COR-L47 (cell line): ENCODE results near the gene SLIT3.
A peak's percentile ranks its signal among the peaks of the same experiment; 100 is the strongest.

Experiments used
- DNase-seq: peaks from one replicate; lab custom pipeline; 2025; lab: John Stamatoyannopoulos, UW

The SLIT3 gene

DNA sequence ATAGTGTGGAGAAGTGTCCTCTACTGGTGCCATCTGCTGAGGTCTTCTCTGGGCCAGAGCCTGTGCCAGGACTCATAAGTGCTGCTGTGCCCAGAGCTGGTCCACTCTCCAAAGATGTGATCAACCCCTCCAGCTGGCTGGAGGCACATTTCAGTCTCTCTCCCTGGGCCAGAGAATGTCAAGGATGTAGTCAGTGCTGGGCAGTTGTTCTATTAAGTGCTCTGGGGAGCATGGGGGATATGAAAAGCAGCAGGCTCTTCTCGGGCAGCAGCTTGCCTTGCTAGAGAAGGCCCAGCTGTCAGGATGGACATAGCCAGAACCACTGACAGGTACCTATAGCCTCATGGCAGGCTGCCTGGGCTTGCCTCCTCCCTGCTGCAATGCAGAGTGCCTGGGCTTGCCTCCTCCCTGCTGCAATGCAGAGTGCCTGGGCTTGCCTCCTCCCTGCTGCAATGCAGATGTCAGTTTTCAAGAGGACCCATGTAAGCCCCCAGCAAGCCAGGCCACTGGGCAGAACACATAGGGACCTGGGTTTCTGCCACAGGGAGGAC lies 564.6 kb downstream of the SLIT3 start:
- DNase-seq: no peak

DNA sequence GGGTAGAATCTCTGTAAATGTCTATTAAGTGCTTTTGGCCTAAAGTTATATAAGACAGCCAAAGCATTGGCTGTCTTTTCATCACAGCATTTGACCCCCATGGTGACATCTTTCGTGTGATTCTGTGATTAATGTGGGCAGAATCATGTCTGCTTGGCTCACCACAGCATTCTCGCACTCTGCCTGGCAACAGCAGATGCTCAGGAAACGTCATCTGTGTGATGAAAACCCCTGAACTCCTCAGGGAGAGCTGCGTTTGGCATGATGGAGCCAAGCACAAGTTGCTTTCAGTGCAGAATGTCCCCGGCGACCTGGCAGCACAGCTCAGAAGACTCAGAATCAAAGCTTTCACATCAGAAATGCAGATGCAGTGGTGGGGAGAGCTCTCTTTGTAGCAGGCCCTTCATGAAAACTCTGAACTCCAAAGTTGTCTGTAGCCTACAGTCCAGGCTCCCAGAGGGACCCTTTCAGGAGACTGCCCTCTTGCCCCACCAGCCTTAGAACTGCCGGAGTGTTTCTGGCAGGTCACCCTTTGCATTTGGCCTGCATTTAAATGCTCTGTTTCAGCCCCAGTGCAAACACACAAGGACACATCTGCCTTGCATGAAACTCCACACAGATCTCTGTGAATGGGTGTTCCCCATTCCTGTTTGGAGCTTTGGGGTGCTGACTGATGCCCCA lies 566.2 kb downstream of the SLIT3 start:
- no peak for DNase-seq

DNA sequence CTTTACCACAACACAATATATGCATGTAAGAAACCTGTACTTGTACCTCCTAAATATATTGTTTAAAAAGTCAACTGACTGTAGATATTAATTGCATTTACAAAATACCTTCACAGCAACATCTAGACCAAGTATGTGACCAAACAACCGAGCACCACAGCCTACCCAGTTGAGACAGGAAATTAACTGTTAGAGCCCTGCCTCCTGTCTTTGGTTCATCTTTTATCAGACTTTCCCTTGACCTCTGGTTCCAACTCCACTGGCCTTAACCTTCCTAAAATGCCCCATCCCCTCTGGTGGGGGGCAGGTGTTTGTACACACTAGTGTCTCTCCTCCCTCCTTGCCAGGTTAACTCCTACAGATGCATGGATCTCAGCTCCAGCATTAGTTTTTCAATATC lies 566.8 kb downstream of the SLIT3 start:
- DNase-seq: no peak

GRCh38 chr5:168728546-168729211 lies 572.3 kb downstream of the SLIT3 start:
- no peak for DNase-seq

- DNase-seq: no peak
These were observed 573.4 kb downstream of the SLIT3 start for GRCh38 chr5:168727547-168727946.

DNA sequence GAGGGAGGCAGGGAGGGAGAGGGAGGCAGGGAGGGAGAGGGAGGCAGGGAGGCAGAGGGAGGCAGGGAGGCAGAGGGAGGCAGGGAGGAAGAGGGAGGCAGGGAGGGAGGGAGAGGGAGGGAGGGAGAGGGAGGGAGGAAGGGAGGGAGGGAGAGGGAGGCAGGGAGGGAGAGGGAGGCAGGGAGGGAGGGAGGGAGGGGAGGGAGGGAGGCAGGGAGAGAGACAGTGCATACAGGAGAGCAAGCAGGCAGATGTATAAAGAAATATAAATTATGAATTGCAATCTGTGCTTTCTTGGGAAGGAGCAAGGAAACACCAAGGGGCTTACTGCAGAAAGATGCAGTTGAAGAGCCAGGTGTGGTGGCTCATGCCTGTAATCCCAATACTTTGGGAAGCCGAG lies 574.6 kb downstream of the SLIT3 start:
- no peak for DNase-seq

DNA sequence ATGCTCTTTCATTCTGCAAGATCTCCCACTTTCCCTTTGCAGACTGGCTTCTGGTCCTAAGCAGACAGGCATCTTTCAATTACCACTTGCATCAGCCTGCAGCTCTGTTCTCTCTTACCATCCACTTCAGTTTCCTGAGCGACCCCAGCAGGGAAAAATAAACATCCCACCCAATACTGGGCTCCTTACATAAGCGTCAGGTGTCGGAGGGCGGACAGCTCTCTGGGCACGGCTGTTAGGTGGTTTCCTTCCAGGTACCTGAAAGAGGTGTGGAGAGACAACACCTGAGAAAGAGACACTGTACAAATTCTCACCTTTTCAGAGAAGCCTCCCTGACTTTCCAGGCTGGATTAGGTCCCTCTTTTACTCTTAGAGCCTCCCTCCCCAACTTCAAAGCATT lies 576.7 kb downstream of the SLIT3 start:
- DNase-seq: no peak

DNA sequence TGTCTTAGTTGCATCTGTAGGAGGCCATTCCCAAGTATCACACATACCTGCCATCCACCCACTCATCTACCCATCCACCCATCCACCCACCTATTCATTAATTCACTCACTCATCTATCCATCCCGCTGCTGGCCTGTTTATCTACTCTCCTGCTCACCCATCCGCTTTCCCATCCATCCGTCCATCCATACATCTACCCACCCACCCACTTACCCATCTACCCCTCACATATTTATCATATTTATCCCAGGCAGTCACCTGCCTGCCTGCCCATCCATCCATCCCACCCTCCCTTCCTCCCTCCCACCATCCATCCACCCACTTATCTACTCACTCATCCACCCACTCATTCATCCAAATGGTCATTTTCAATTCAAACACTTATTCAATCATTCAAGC lies 577.9 kb downstream of the SLIT3 start:
- DNase-seq: no peak

- no peak for DNase-seq
These were observed 579.0 kb downstream of the SLIT3 start for GRCh38 chr5:168721966-168722365.

DNA sequence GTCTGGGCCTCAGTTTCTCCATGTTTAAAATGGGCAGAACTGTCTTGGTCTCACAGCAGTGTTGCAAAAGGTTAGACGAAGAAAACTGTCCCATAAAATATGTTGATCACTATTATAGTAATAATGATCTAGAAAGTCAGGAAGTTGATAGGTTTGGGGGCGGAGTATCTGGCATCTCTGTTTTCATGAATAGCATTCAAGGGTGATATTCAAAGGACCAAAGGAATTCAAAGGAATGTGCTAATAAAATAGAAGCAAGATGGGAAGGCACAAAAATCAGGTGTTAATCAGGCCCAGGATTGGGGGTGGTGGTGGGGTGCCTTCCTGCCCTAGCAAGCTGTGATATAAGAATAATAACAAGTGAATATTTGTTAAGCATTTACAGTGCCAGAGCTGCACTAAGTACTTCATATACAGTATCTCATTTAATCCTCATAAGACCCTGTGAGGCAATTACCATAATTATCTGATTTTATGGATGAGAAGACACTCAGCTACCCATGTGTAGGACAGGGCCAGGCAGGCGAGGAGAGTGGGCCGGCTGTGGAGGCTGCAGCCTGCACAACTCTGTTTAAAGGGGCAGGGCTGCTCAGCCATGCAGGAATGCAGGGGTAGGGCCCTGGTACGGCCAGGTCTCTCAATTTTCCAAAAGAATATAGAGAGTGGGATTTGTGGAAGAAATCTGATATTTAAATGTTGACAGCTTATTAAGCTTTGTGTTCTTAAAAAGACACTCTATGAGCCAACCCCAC lies 579.8 kb downstream of the SLIT3 start:
- DNase-seq: no peak

GRCh38 chr5:168720575-168720974 lies 580.4 kb downstream of the SLIT3 start:
- no peak for DNase-seq

DNA sequence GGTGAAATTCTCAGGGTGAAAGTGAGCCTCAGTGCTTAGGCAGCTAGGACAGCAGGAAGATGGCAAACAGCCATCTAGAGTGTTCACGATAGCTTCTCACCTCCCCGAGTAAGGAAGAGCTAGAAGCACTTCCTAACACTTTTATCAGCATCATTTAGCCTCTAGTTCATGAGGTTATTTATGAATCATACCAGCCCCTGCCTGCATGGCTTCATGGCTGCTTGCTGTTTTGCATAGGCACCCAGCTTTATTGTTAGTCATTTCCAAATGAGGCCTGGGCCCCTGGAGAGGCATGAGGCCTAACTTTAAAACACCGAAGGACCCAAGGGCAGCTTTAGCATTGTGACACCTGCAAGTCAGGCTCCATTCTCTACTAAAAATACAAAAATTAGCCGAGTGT lies 586.9 kb downstream of the SLIT3 start:
- no peak for DNase-seq

DNA sequence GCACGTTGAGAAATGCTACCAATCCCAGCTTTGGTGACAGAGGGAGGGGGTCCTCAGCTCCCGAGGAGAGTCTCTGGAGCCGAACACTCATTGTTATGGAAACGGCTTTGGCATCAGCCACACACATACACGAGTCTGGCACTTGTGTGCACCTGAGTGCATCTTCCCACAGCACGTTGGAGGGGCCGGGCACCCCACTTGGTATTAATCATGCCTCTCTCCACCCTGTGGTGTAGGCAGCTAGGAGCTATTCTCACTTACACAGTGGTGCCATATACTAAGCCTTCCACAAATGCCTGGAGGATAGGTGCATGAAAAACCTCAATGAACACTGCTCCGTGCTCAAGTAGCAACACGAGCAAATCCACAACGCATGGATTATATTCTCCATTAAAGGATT lies 587.9 kb downstream of the SLIT3 start:
- DNase-seq: no peak

GRCh38 chr5:168712280-168712924 lies 588.5 kb downstream of the SLIT3 start:
- no peak for DNase-seq

GRCh38 chr5:168710706-168711105 lies 590.2 kb downstream of the SLIT3 start:
- DNase-seq: no peak

- peak; percentile 57 for DNase-seq
These were observed 592.9 kb downstream of the SLIT3 start for GRCh38 chr5:168707716-168708695.

GRCh38 chr5:168706655-168707069 lies 594.3 kb downstream of the SLIT3 start:
- DNase-seq: peak; percentile 27

- no peak for DNase-seq
These were observed 595.6 kb downstream of the SLIT3 start for GRCh38 chr5:168705321-168705720.

- no peak for DNase-seq
These were observed 598.4 kb downstream of the SLIT3 start for GRCh38 chr5:168702511-168702910.

DNA sequence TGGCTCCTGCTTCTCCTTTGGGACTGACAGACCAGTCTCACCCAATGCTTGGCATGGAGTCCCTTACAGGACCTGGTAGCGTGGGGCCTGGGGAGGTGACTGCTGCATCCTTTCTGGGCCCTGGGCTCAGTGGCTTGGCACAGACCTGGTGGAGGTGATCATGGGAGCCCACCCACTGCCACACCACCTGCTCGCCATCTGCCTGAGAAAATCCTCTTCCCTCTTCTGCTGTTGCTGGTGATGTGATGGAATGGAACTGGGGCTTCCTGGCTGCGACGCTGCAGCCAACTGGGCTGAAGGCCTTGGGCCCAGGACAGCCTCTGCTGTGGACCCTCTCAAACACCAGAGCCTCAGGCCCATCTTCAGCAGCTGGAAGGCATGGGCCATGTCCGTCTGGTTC lies 599.3 kb downstream of the SLIT3 start:
- no peak for DNase-seq

DNA sequence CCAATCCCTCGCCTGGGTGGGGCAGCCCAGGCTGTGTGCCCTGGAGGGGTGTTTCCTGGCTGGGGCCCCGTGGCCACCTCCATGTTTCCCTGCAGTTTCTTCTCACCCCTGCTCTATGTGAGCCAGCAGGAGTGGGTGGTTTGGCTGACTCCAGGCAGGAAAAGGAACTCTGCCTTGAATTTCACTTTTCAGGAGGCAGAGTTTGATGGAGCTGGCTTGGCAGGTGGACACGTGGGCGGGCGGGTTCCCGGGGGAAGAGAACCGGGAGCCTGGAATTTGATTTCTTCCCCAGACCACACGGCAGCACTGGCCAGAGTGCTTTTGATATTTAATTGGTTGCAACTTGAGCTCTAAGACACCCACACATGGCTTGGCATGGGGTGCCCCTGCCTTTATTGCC lies 601.9 kb downstream of the SLIT3 start:
- no peak for DNase-seq
